ENCODE measurements around the gene MEA1. TPM values are rescaled to one million over a fixed set of nuclear protein-coding genes. Genes with fewer than 3 reads are reported as not detected.

The MEA1 gene
- total RNA-seq, 1 donor from 2014 or later = 54.2 TPM

- H3K27ac ChIP-seq (ENCODE audit: low read depth, low read length) = no peak overlapping the region
- H3K4me3 ChIP-seq (ENCODE audit: insufficient read depth, low read depth, low read length) = no peak overlapping the region
- H3K4me1 Mint-ChIP-seq (ENCODE audit: low read depth, unreplicated experiment) = peaks cover 11% of the 10 kb centered on the region
- no peaks in the 10 kb centered on the region for H3K79me2 ChIP-seq (ENCODE audit: insufficient read depth, low read length)
- peaks cover 16% of the 10 kb centered on the region for H3K36me3 Mint-ChIP-seq (ENCODE audit: low read depth, unreplicated experiment)
- no peaks in the 10 kb centered on the region for H3K27me3 Mint-ChIP-seq (ENCODE audit: low read depth, unreplicated experiment)
- no peak overlapping the region for H3K4me3 Mint-ChIP-seq (ENCODE audit: unreplicated experiment)
- TF ChIP-seq EZH2 (IDR thresholded peaks at IDR 0.05; ENCODE audit: insufficient read depth, low read length) = no peak
- no peak for TF ChIP-seq CTCF (IDR thresholded peaks at IDR 0.05; ENCODE audit: insufficient read depth, low read depth, low read length)
- H3K9ac ChIP-seq (ENCODE audit: low read length) = no peak overlapping the region
- H3K9me3 Mint-ChIP-seq (ENCODE audit: unreplicated experiment) = no peaks in the 10 kb centered on the region
- no peak overlapping the region for H3K27ac Mint-ChIP-seq (ENCODE audit: unreplicated experiment)
- H3K27me3 ChIP-seq (ENCODE audit: insufficient read depth, low read length) = no peaks in the 10 kb centered on the region
- H3K4me1 ChIP-seq (ENCODE audit: insufficient read depth, low read length) = peaks cover 6% of the 10 kb centered on the region
- FAIRE-seq (no peak), DNase-seq (ENCODE audit: low read depth) (no peak)
- H3K9me3 ChIP-seq (ENCODE audit: insufficient read depth, low read depth, low read length) = no peaks in the 10 kb centered on the region
- peaks cover 3% of the 10 kb centered on the region for H4K20me1 ChIP-seq (ENCODE audit: insufficient read depth, low read length)
- H3K36me3 ChIP-seq (ENCODE audit: insufficient read depth, low read length) = no peaks in the 10 kb centered on the region
- H3K4me2 ChIP-seq (ENCODE audit: low read length) = no peak overlapping the region
- H2AFZ ChIP-seq (ENCODE audit: low read depth, low read length) = no peak overlapping the region
Measured at GRCh38 chr6:42968783-42969182, 45.0 kb downstream of the MEA1 start.

- Histone ChIP-seq H3K27me3 (ENCODE audit: insufficient read depth, low read length) (no peaks in the 10 kb centered on the region), H3K4me1 (ENCODE audit: insufficient read depth, low read length) (peaks cover 6% of the 10 kb centered on the region), H3K79me2 (ENCODE audit: insufficient read depth, low read length) (no peaks in the 10 kb centered on the region), H3K4me2 (ENCODE audit: low read length) (no peak overlapping the region), H3K4me3 (ENCODE audit: insufficient read depth, low read depth, low read length) (no peak overlapping the region), H3K27ac (ENCODE audit: low read depth, low read length) (no peak overlapping the region), H3K36me3 (ENCODE audit: insufficient read depth, low read length) (no peaks in the 10 kb centered on the region), H4K20me1 (ENCODE audit: insufficient read depth, low read length) (peaks cover 3% of the 10 kb centered on the region), H3K9ac (ENCODE audit: low read length) (no peak overlapping the region), H3K9me3 (ENCODE audit: insufficient read depth, low read depth, low read length) (no peaks in the 10 kb centered on the region), H2AFZ (ENCODE audit: low read depth, low read length) (no peak overlapping the region)
- FAIRE-seq (no peak), DNase-seq (ENCODE audit: low read depth) (no peak)
- peaks cover 15% of the 10 kb centered on the region for H3K36me3 Mint-ChIP-seq (ENCODE audit: low read depth, unreplicated experiment)
- no peak overlapping the region for H3K4me3 Mint-ChIP-seq (ENCODE audit: unreplicated experiment)
- no peaks in the 10 kb centered on the region for H3K9me3 Mint-ChIP-seq (ENCODE audit: unreplicated experiment)
- no peak overlapping the region for H3K27ac Mint-ChIP-seq (ENCODE audit: unreplicated experiment)
- H3K4me1 Mint-ChIP-seq (ENCODE audit: low read depth, unreplicated experiment) = peaks cover 11% of the 10 kb centered on the region
- TF ChIP-seq CTCF (IDR thresholded peaks at IDR 0.05; ENCODE audit: insufficient read depth, low read depth, low read length) = no peak
- TF ChIP-seq EZH2 (IDR thresholded peaks at IDR 0.05; ENCODE audit: insufficient read depth, low read length) = no peak
- no peaks in the 10 kb centered on the region for H3K27me3 Mint-ChIP-seq (ENCODE audit: low read depth, unreplicated experiment)
Measured at GRCh38 chr6:42968126-42968701, 45.5 kb downstream of the MEA1 start.

GRCh38 chr6:42967228-42967627 lies 46.5 kb downstream of the MEA1 start:
- Histone ChIP-seq H3K4me1 (ENCODE audit: insufficient read depth, low read length) (peaks cover 6% of the 10 kb centered on the region), H4K20me1 (ENCODE audit: insufficient read depth, low read length) (peaks cover 3% of the 10 kb centered on the region), H3K27me3 (ENCODE audit: insufficient read depth, low read length) (no peaks in the 10 kb centered on the region), H2AFZ (ENCODE audit: low read depth, low read length) (no peak overlapping the region), H3K9me3 (ENCODE audit: insufficient read depth, low read depth, low read length) (no peaks in the 10 kb centered on the region), H3K4me3 (ENCODE audit: insufficient read depth, low read depth, low read length) (no peak overlapping the region), H3K4me2 (ENCODE audit: low read length) (no peak overlapping the region), H3K36me3 (ENCODE audit: insufficient read depth, low read length) (no peaks in the 10 kb centered on the region), H3K9ac (ENCODE audit: low read length) (no peak overlapping the region), H3K27ac (ENCODE audit: low read depth, low read length) (no peak overlapping the region), H3K79me2 (ENCODE audit: insufficient read depth, low read length) (no peaks in the 10 kb centered on the region)
- H3K4me3 Mint-ChIP-seq (ENCODE audit: unreplicated experiment) = no peak overlapping the region
- TF ChIP-seq EZH2 (IDR thresholded peaks at IDR 0.05; ENCODE audit: insufficient read depth, low read length) (no peak), CTCF (IDR thresholded peaks at IDR 0.05; ENCODE audit: insufficient read depth, low read depth, low read length) (no peak)
- peaks cover 15% of the 10 kb centered on the region for H3K36me3 Mint-ChIP-seq (ENCODE audit: low read depth, unreplicated experiment)
- no peak for FAIRE-seq
- no peak overlapping the region for H3K27ac Mint-ChIP-seq (ENCODE audit: unreplicated experiment)
- DNase-seq (ENCODE audit: low read depth) = no peak
- H3K27me3 Mint-ChIP-seq (ENCODE audit: low read depth, unreplicated experiment) = peaks cover 3% of the 10 kb centered on the region
- peaks cover 11% of the 10 kb centered on the region for H3K4me1 Mint-ChIP-seq (ENCODE audit: low read depth, unreplicated experiment)
- no peaks in the 10 kb centered on the region for H3K9me3 Mint-ChIP-seq (ENCODE audit: unreplicated experiment)

Measured in astrocyte (in vitro differentiated cells and primary cell).